Measurements from ENCODE around the gene RUNX1.

RUNX1 gene

DNA sequence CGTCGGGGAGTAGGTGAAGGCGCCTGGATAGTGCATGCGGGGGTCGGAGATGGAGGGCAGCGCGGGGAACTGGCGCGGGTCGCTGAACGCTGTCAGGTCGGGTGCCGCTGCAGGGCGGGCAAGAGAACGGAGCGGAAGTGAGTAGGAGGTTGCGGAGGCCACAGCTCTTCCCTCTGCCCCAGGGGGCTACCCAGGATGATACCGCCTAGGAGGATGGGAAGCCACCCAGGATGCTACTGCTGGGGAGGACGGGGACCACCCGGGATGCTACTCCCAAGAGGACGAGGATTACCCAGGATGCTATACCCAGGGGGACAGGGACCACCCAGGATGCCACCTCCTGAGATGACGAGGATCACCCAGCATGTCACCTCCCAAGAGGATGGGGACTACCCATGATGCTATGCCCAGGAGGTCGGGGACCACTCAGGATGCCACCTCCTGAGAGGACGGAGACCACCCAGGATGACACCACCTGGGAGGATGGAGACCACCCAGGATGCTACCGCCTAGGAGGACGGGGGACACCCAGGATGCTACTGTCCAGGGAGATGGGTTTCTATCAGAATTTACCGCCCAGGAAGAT, 256.5 kb downstream of the RUNX1 start:
- WGBS (ENCODE audit: extremely low coverage, insufficient coverage, insufficient read length), result no CpG with 5 or more reads among the region's 27 CpGs

DNA sequence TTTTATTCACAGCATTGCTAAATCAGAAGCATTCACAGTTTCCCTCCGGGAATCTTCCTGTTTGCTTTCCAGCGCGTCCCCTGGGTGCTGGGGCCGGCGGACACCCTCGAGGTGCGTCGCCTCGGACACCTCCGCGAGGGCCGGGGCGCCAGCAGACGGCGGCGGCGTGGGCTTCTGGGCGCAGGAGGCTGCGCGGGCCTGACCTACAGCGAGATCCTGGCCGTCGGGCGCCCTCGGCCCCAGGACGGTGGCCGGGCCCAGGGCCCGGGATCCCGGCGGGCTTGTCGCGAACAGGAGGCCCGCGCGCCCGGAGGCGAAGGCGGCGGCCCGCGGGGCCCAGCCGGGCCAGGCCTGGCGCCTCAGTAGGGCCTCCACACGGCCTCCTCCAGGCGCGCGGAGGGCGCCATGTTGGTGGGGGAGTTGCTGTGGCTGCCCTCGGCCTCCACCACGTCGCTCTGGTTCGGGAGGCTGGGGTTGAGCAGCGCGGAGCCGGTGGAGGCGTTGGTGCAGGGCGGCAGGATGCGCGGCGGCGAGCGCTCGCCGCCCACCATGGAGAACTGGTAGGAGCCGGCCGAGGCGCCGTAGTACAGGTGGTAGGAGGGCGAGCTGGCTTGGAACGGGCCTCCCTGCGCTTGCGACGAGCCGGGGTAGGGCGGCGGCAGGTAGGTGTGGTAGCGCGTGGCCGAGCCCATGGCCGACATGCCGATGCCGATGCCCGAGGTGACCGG, 257.2 kb downstream of the RUNX1 start:
- Histone ChIP-seq H3K27ac (ENCODE audit: low read depth, low read length) (no peak overlapping the region), H3K4ac (ENCODE audit: low read depth, low read length) (no peak overlapping the region), H3K27me3 (ENCODE audit: insufficient read depth, low read length) (no peaks in the 10 kb centered on the region), H2BK120ac (ENCODE audit: insufficient read depth, low read length, poor library complexity) (no peak overlapping the region), H3K9ac (ENCODE audit: low read length) (no peak overlapping the region), H3K4me2 (ENCODE audit: low read length) (no peak overlapping the region), H3K18ac (ENCODE audit: low read length) (no peak overlapping the region), H3K23ac (ENCODE audit: low read length) (no peak overlapping the region), H2BK5ac (ENCODE audit: low read depth, low read length, poor library complexity) (no peak overlapping the region), H3K14ac (ENCODE audit: low read length) (no peak overlapping the region), H3K79me1 (ENCODE audit: low read length) (peaks cover 11% of the 10 kb centered on the region), H4K91ac (ENCODE audit: low read depth, low read length) (no peak overlapping the region), H2AFZ (ENCODE audit: insufficient read depth, low read length, poor library complexity) (no peak overlapping the region), H3K4me1 (ENCODE audit: control insufficient read depth in 1 of 2, insufficient read depth in 2 of 2, low read length in 2 of 2) (peaks cover 8 to 11% of the 10 kb centered on the region in 2 experiments), H2BK12ac (ENCODE audit: low read length) (no peak overlapping the region), H4K8ac (ENCODE audit: low read depth, low read length) (no peak overlapping the region), H4K12ac (ENCODE audit: low read depth, low read length) (no peak overlapping the region), H3K4me3 (ENCODE audit: low read depth, low read length) (no peak overlapping the region), H3K79me2 (ENCODE audit: control insufficient read depth, insufficient read depth, low read length, poor library complexity) (no peaks in the 10 kb centered on the region), H3K36me3 (ENCODE audit: control insufficient read depth in 1 of 2, insufficient read depth in 2 of 2, low read length in 2 of 2) (peaks cover 15 to 25% of the 10 kb centered on the region in 2 experiments), H2AK5ac (ENCODE audit: low read length) (no peak overlapping the region), H3K9me3 (ENCODE audit: insufficient read depth, low read depth, low read length) (peaks cover 2% of the 10 kb centered on the region)
- no peak for DNase-seq
- WGBS (ENCODE audit: extremely low coverage, insufficient coverage, insufficient read length), result no CpG with 5 or more reads among the region's 84 CpGs

More for the DNA sequence above, 256.5 kb downstream of the RUNX1 start:
- Histone ChIP-seq H2BK5ac (ENCODE audit: low read depth, low read length, poor library complexity) (no peak overlapping the region), H3K18ac (ENCODE audit: low read length) (no peak overlapping the region), H3K4me2 (ENCODE audit: low read length) (no peak overlapping the region), H2BK12ac (ENCODE audit: low read length) (no peak overlapping the region), H3K27me3 (ENCODE audit: insufficient read depth, low read length) (no peaks in the 10 kb centered on the region), H3K4me3 (ENCODE audit: low read depth, low read length) (no peak overlapping the region), H3K79me2 (ENCODE audit: control insufficient read depth, insufficient read depth, low read length, poor library complexity) (no peaks in the 10 kb centered on the region), H3K36me3 (ENCODE audit: control insufficient read depth in 1 of 2, insufficient read depth in 2 of 2, low read length in 2 of 2) (peaks cover 15 to 25% of the 10 kb centered on the region in 2 experiments), H2AK5ac (ENCODE audit: low read length) (no peak overlapping the region), H3K9ac (ENCODE audit: low read length) (no peak overlapping the region), H4K12ac (ENCODE audit: low read depth, low read length) (no peak overlapping the region), H3K4me1 (ENCODE audit: control insufficient read depth in 1 of 2, insufficient read depth in 2 of 2, low read length in 2 of 2) (peaks cover 11 to 15% of the 10 kb centered on the region in 2 experiments), H3K79me1 (ENCODE audit: low read length) (peaks cover 13% of the 10 kb centered on the region), H3K4ac (ENCODE audit: low read depth, low read length) (no peak overlapping the region), H3K14ac (ENCODE audit: low read length) (no peak overlapping the region), H4K91ac (ENCODE audit: low read depth, low read length) (no peak overlapping the region), H2BK120ac (ENCODE audit: insufficient read depth, low read length, poor library complexity) (no peak overlapping the region), H3K27ac (ENCODE audit: low read depth, low read length) (no peak overlapping the region), H3K23ac (ENCODE audit: low read length) (no peak overlapping the region), H4K8ac (ENCODE audit: low read depth, low read length) (no peak overlapping the region), H3K9me3 (ENCODE audit: insufficient read depth, low read depth, low read length) (peaks cover 2% of the 10 kb centered on the region), H2AFZ (ENCODE audit: insufficient read depth, low read length, poor library complexity) (no peak overlapping the region)
- no peak for DNase-seq

DNA sequence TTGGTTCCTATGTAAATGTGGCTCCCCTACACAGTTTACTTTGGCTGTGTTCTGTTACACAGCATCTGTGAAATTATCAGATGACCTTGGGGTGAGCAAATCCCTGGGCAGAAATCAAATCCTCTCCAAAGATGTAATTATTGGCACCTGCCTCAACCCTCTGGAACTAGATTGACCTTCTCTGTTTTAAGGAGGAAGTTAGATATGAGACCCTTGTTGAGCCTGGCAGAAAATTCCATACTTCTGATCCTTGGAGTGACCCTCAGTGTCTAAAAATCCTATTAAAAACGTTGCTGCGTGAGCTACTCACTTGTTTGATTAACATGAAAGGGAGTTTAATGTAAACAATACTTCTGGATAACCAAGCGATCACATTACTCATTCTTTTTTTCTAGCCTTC, 258.3 kb downstream of the RUNX1 start:
- Histone ChIP-seq H2BK120ac (ENCODE audit: insufficient read depth, low read length, poor library complexity) (no peak overlapping the region), H2BK12ac (ENCODE audit: low read length) (no peak overlapping the region), H3K27ac (ENCODE audit: low read depth, low read length) (no peak overlapping the region), H4K8ac (ENCODE audit: low read depth, low read length) (no peak overlapping the region), H2BK5ac (ENCODE audit: low read depth, low read length, poor library complexity) (no peak overlapping the region), H3K9me3 (ENCODE audit: insufficient read depth, low read depth, low read length) (peaks cover 2% of the 10 kb centered on the region), H2AK5ac (ENCODE audit: low read length) (no peak overlapping the region), H3K79me2 (ENCODE audit: control insufficient read depth, insufficient read depth, low read length, poor library complexity) (no peaks in the 10 kb centered on the region), H3K9ac (ENCODE audit: low read length) (no peak overlapping the region), H2AFZ (ENCODE audit: insufficient read depth, low read length, poor library complexity) (no peak overlapping the region), H3K4me3 (ENCODE audit: low read depth, low read length) (no peak overlapping the region), H3K4me2 (ENCODE audit: low read length) (no peak overlapping the region), H4K91ac (ENCODE audit: low read depth, low read length) (no peak overlapping the region), H4K12ac (ENCODE audit: low read depth, low read length) (no peak overlapping the region), H3K79me1 (ENCODE audit: low read length) (peaks cover 6% of the 10 kb centered on the region), H3K14ac (ENCODE audit: low read length) (no peak overlapping the region), H3K36me3 (ENCODE audit: control insufficient read depth in 1 of 2, insufficient read depth in 2 of 2, low read length in 2 of 2) (peaks cover 15 to 25% of the 10 kb centered on the region in 2 experiments), H3K4me1 (ENCODE audit: control insufficient read depth in 1 of 2, insufficient read depth in 2 of 2, low read length in 2 of 2) (peaks cover 4% of the 10 kb centered on the region in 2 experiments), H3K18ac (ENCODE audit: low read length) (no peak overlapping the region), H3K23ac (ENCODE audit: low read length) (no peak overlapping the region), H3K4ac (ENCODE audit: low read depth, low read length) (no peak overlapping the region), H3K27me3 (ENCODE audit: insufficient read depth, low read length) (no peaks in the 10 kb centered on the region)
- DNase-seq, result no peak
- no CpG with 5 or more reads among the region's 3 CpGs for WGBS (ENCODE audit: extremely low coverage, insufficient coverage, insufficient read length)

GRCh38 chr21:34790341-34790740, 258.8 kb downstream of the RUNX1 start:
- no peak overlapping the region for H3K23ac ChIP-seq (ENCODE audit: low read length)
- no peaks in the 10 kb centered on the region for H3K79me2 ChIP-seq (ENCODE audit: control insufficient read depth, insufficient read depth, low read length, poor library complexity)
- H2BK120ac ChIP-seq (ENCODE audit: insufficient read depth, low read length, poor library complexity), result no peak overlapping the region
- H3K4ac ChIP-seq (ENCODE audit: low read depth, low read length), result no peak overlapping the region
- H3K4me2 ChIP-seq (ENCODE audit: low read length), result no peak overlapping the region
- no peak overlapping the region for H4K8ac ChIP-seq (ENCODE audit: low read depth, low read length)
- H2AFZ ChIP-seq (ENCODE audit: insufficient read depth, low read length, poor library complexity), result no peak overlapping the region
- no peak overlapping the region for H2AK5ac ChIP-seq (ENCODE audit: low read length)
- no peak overlapping the region for H2BK5ac ChIP-seq (ENCODE audit: low read depth, low read length, poor library complexity)
- H2BK12ac ChIP-seq (ENCODE audit: low read length), result no peak overlapping the region
- H4K91ac ChIP-seq (ENCODE audit: low read depth, low read length), result no peak overlapping the region
- H3K27ac ChIP-seq (ENCODE audit: low read depth, low read length), result no peak overlapping the region
- peaks cover 4% of the 10 kb centered on the region for H3K79me1 ChIP-seq (ENCODE audit: low read length)
- no peak overlapping the region for H3K18ac ChIP-seq (ENCODE audit: low read length)
- DNase-seq, result no peak
- peaks cover 15 to 25% of the 10 kb centered on the region in 2 experiments for H3K36me3 ChIP-seq (ENCODE audit: control insufficient read depth in 1 of 2, insufficient read depth in 2 of 2, low read length in 2 of 2)
- H3K4me1 ChIP-seq (ENCODE audit: control insufficient read depth in 1 of 2, insufficient read depth in 2 of 2, low read length in 2 of 2), result no peaks in the 10 kb centered on the region
- no peak overlapping the region for H3K14ac ChIP-seq (ENCODE audit: low read length)
- peaks cover 2% of the 10 kb centered on the region for H3K9me3 ChIP-seq (ENCODE audit: insufficient read depth, low read depth, low read length)
- no CpG with 5 or more reads among the region's 6 CpGs for WGBS (ENCODE audit: extremely low coverage, insufficient coverage, insufficient read length)
- H3K4me3 ChIP-seq (ENCODE audit: low read depth, low read length), result no peak overlapping the region
- no peak overlapping the region for H4K12ac ChIP-seq (ENCODE audit: low read depth, low read length)
- H3K27me3 ChIP-seq (ENCODE audit: insufficient read depth, low read length), result no peaks in the 10 kb centered on the region
- H3K9ac ChIP-seq (ENCODE audit: low read length), result no peak overlapping the region
